Gastrocnemius medialis (tissue), 4 donors: ENCODE data around the gene RAD51AP2. TPM values are rescaled to one million over a fixed set of nuclear protein-coding genes. Genes with fewer than 3 reads are reported as not detected.

Experiments
- ATAC-seq, 2 donors: fragments of 150-250 bp; one replicate each; pipeline ENCODE4 v1.9.1; 2016
- DNase-seq, 2 donors: peaks; one replicate each; pipeline ENCODE4 v3.0.0-alpha.2; 2019
- H3K27ac ChIP-seq, 4 donors: fragments of 200-600 bp; sonication (generic); 1 replicate in 1 of 4; 2 replicates in 3 of 4; pipeline ENCODE4 v1.5.1; 2016 to 2018; ENCODE audit warnings: mild to moderate bottlenecking in 2 of 4, moderate library complexity in 1 of 4
- H3K27me3 ChIP-seq, 3 donors: fragments of 200-600 bp; sonication (generic) in 2 of 3; 1 replicate in 1 of 3; 2 replicates in 2 of 3; pipeline versions ENCODE4 v1.5.1 to v1.6.0; 2016 to 2019; ENCODE audit warnings: mild to moderate bottlenecking in 1 of 3, moderate library complexity in 1 of 3
- H3K36me3 ChIP-seq, 2 donors: fragments of 200-600 bp; sonication (generic) in 1 of 2; one replicate each; pipeline ENCODE4 v1.5.1; 2017 to 2018
- H3K4me1 ChIP-seq, 2 donors: fragments of 200-600 bp; sonication (generic) in 1 of 2; one replicate each; pipeline ENCODE4 v1.5.1; 2016 to 2017; ENCODE audit warnings: mild to moderate bottlenecking in 2 of 2
- H3K4me3 ChIP-seq, 4 donors: fragments of 200-600 bp; sonication (generic) in 3 of 4; 1 replicate in 1 of 4; 2 replicates in 3 of 4; pipeline ENCODE4 v1.5.1; 2016 to 2019; ENCODE audit warnings: mild to moderate bottlenecking in 2 of 4
- H3K9me3 ChIP-seq, 3 donors: fragments of 200-600 bp; sonication (generic) in 2 of 3; 1 replicate in 1 of 3; 2 replicates in 2 of 3; pipeline ENCODE4 v1.5.1; 2016 to 2019
- CTCF ChIP-seq, 5 experiments: fragments of 450-650 bp in 3 of 5; fragments of 200-600 bp in 2 of 5; sonication (generic) in 2 of 5; IDR thresholded peaks in 4 of 5; conservative IDR thresholded peaks in 1 of 5; 1 replicate in 4 of 5; 2 replicates in 1 of 5; pipeline ENCODE4 v1.5.1; 2016 to 2019; ENCODE audit warnings: antibody characterized with exemption in 5 of 5, mild to moderate bottlenecking in 3 of 5, moderate library complexity in 3 of 5
- POLR2A ChIP-seq, 2 donors: fragments of 450-650 bp; IDR thresholded peaks; one replicate each; pipeline ENCODE4 v1.6.1; 2017; ENCODE audit warnings: antibody characterized with exemption in 2 of 2, mild to moderate bottlenecking in 2 of 2, moderate library complexity in 2 of 2
- in situ Hi-C, 4 donors: fragments of 200-750 bp; cut with MboI; loops; one replicate each; pipeline versions ENCODE4 v1.15.0 to v1.8.0; 2017; ENCODE audit warnings: low sequenced_read_pairs in 4 of 4
- intact Hi-C: fragments of 100-400 bp; cut with DNase I; formaldehyde crosslinking; loops from one replicate; pipeline ENCODE4 v1.15.1; 2023; ENCODE audit warnings: low total_unique reads
- total RNA-seq, 4 donors: library from RNA; depleted of rRNA; stranded (reverse); fragments of >200 nt; gene quantifications; one replicate each; pipeline versions ENCODE4 v1.1.0 to v1.2.3, GENCODE V29; 2016

Gene RAD51AP2
- total RNA-seq, 4 donors from 2014 or later, result not detected

GRCh38 chr2:17542471-17542870 lies 24.2 kb upstream of the RAD51AP2 start:
- intact Hi-C loops (no loop called here), in situ Hi-C loops (no loop called here)
- Histone ChIP-seq H3K36me3 (no peaks in the 10 kb centered on the region), H3K9me3 (no peaks in the 10 kb centered on the region), H3K4me3 (no peak overlapping the region), H3K4me1 (peaks cover 6 to 23% of the 10 kb centered on the region in 2 donors), H3K27ac (no peak overlapping the region), H3K27me3 (peaks cover 0 to 48% (median 4%) of the 10 kb centered on the region in 3 donors)
- ATAC-seq (no peak), DNase-seq (no peak)
- TF ChIP-seq POLR2A (IDR thresholded peaks at IDR 0.05) (no peak), CTCF (IDR thresholded peaks at IDR 0.05 in 4 of 5, conservative IDR thresholded peaks at IDR 0.05 in 1 of 5) (no peak)

GRCh38 chr2:17541531-17541950 lies 23.3 kb upstream of the RAD51AP2 start:
- intact Hi-C loops, result no loop called here
- Histone ChIP-seq H3K4me1 (peaks cover 6 to 23% of the 10 kb centered on the region in 2 donors), H3K27ac (no peak overlapping the region), H3K36me3 (no peaks in the 10 kb centered on the region), H3K4me3 (peak overlapping the region in 3 of 4 donors; percentile 61 to 69 (median 61)), H3K9me3 (no peaks in the 10 kb centered on the region), H3K27me3 (peaks cover 0 to 48% (median 4%) of the 10 kb centered on the region in 3 donors)
- TF ChIP-seq CTCF (IDR thresholded peaks at IDR 0.05 in 4 of 5, conservative IDR thresholded peaks at IDR 0.05 in 1 of 5) (no peak), POLR2A (IDR thresholded peaks at IDR 0.05) (no peak)
- ATAC-seq (no peak), DNase-seq (no peak)
- in situ Hi-C loops, result no loop called here

- H3K4me1 ChIP-seq, result peaks cover 6 to 23% of the 10 kb centered on the region in 2 donors
- no peaks in the 10 kb centered on the region for H3K36me3 ChIP-seq
- H3K4me3 ChIP-seq, result peak overlapping the region; percentile 55 to 69 (median 61)
- TF ChIP-seq POLR2A (IDR thresholded peaks at IDR 0.05) (no peak), CTCF (IDR thresholded peaks at IDR 0.05 in 4 of 5, conservative IDR thresholded peaks at IDR 0.05 in 1 of 5) (no peak)
- H3K27me3 ChIP-seq, result peaks cover 0 to 42% (median 4%) of the 10 kb centered on the region in 3 donors
- H3K9me3 ChIP-seq, result no peaks in the 10 kb centered on the region
- DNase-seq, result no peak
- in situ Hi-C loops, result no loop called here
- H3K27ac ChIP-seq, result peak overlapping the region in 3 of 4 donors; percentile 69 to 74 (median 69)
- intact Hi-C loops, result no loop called here
- ATAC-seq, result no peak
These were observed 22.7 kb upstream of the RAD51AP2 start for GRCh38 chr2:17540813-17541530.

- Histone ChIP-seq H3K36me3 (no peaks in the 10 kb centered on the region), H3K27ac (peak within 1 kb of the TSS in 3 of 4 donors; percentile 69 to 74 (median 69)), H3K9me3 (no peaks in the 10 kb centered on the region), H3K27me3 (peaks cover 0 to 35% (median 4%) of the 10 kb centered on the region in 3 donors), H3K4me1 (peaks cover 6 to 23% of the 10 kb centered on the region in 2 donors), H3K4me3 (peak within 1 kb of the TSS; percentile 55 to 69 (median 61))
- DNase-seq (peak in 1 of 2 donors; percentile 51), ATAC-seq (peak; percentile 43 to 68)
- intact Hi-C loops (no loop called here), in situ Hi-C loops (no loop called here)
- TF ChIP-seq CTCF (IDR thresholded peaks at IDR 0.05 in 4 of 5, conservative IDR thresholded peaks at IDR 0.05 in 1 of 5) (no peak), POLR2A (IDR thresholded peaks at IDR 0.05) (no peak)
These were observed 22.0 kb upstream of the RAD51AP2 start, which contains the start of gene VSNL1 for GRCh38 chr2:17540093-17540812. Gene VSNL1, plus strand, starts transcription at chr2:17540696. Its CDS starts 51,379 bp downstream, at chr2:17592075.
